NCI-H2227 treated with DMSO at 0.1 percent for 48 hours (cell line): ENCODE results near the gene RNF41.
"Not testable (repeated sequence)": the region's sequence is repeated elsewhere in the genome, so short reads cannot be mapped to it uniquely, and the experiment has no call there.

ENCODE experiments used
- DNase-seq: peaks from one replicate; lab custom pipeline; 2025; lab: John Stamatoyannopoulos, UW

Gene RNF41

GRCh38 chr12:56221757-56222530 is at the start of gene RNF41:
Gene RNF41 (minus strand): TSS chr12:56221922. CDS start chr12:56214047, 7,875 bp downstream.
- peak; percentile 96 for DNase-seq

GRCh38 chr12:56271031-56271430 is 49.3 kb upstream of the RNF41 start:
- DNase-seq = peak; percentile 6

GRCh38 chr12:56267443-56268071 is 45.8 kb upstream of the RNF41 start:
- DNase-seq = no peak

- peak; percentile 83 for DNase-seq
Measured at GRCh38 chr12:56266693-56267442, 45.1 kb upstream of the RNF41 start, which contains the start of gene COQ10A. Gene COQ10A (plus strand): TSS chr12:56266942. CDS start chr12:56267119, 177 bp downstream.

- not testable (repeated sequence) for DNase-seq
Measured at GRCh38 chr12:56266068-56266692, 44.5 kb upstream of the RNF41 start.

GRCh38 chr12:56262955-56263354 is 41.2 kb upstream of the RNF41 start:
- not testable (repeated sequence) for DNase-seq

GRCh38 chr12:56261503-56262232 is 39.9 kb upstream of the RNF41 start:
- DNase-seq = no peak

GRCh38 chr12:56260921-56261320 is 39.2 kb upstream of the RNF41 start:
- no peak for DNase-seq

- no peak for DNase-seq
Measured at GRCh38 chr12:56260380-56260779, 38.7 kb upstream of the RNF41 start.

- DNase-seq = no peak
Measured at GRCh38 chr12:56258820-56259183, 37.1 kb upstream of the RNF41 start.

- DNase-seq = peak; percentile 56
Measured at GRCh38 chr12:56258068-56258819, 36.5 kb upstream of the RNF41 start, which contains the start of gene ANKRD52. Gene ANKRD52 (minus strand): TSS chr12:56258384. CDS start chr12:56258269, 115 bp downstream.

- no peak for DNase-seq
Measured at GRCh38 chr12:56257491-56258067, 35.9 kb upstream of the RNF41 start.

- no peak for DNase-seq
Measured at GRCh38 chr12:56257071-56257470, 35.3 kb upstream of the RNF41 start.

- no peak for DNase-seq
Measured at GRCh38 chr12:56256326-56256960, 34.7 kb upstream of the RNF41 start.

- no peak for DNase-seq
Measured at GRCh38 chr12:56255671-56256070, 33.9 kb upstream of the RNF41 start.

GRCh38 chr12:56253091-56253490 is 31.4 kb upstream of the RNF41 start:
- no peak for DNase-seq

GRCh38 chr12:56252649-56253048 is 30.9 kb upstream of the RNF41 start:
- no peak for DNase-seq

- no peak for DNase-seq
Measured at GRCh38 chr12:56248711-56249110, 27.0 kb upstream of the RNF41 start.

GRCh38 chr12:56247923-56248322 is 26.2 kb upstream of the RNF41 start:
- DNase-seq = no peak

GRCh38 chr12:56244494-56244893 is 22.8 kb upstream of the RNF41 start:
- no peak for DNase-seq
